H9 (cell line): ENCODE results near the gene TTC7B. TPM values are rescaled to one million over a fixed set of nuclear protein-coding genes. Genes with fewer than 3 reads are reported as not detected.

Experiments
- DNase-seq: peaks from one replicate; pipeline ENCODE4 v3.0.0-alpha.2; 2017
- H2AFZ ChIP-seq: one replicate; pipeline ENCODE4 v1.6.1; 2013; ENCODE audit warnings: mild to moderate bottlenecking, low read length, control low read depth, moderate library complexity
- H2AK5ac ChIP-seq: 2 replicates; pipeline ENCODE4 v1.6.1; 2013; ENCODE audit warnings: low read length, control low read depth, mixed read lengths; ENCODE audit not compliant: insufficient read length
- H2BK120ac ChIP-seq: one replicate; pipeline ENCODE4 v1.6.1; 2013; ENCODE audit warnings: low read depth, mild to moderate bottlenecking, low read length, control low read depth, inconsistent platforms; ENCODE audit not compliant: poor library complexity, severe bottlenecking
- H2BK12ac ChIP-seq: 2 replicates; pipeline ENCODE4 v1.6.1; 2013; ENCODE audit warnings: low read length, control low read depth, mixed read lengths, low read depth; ENCODE audit not compliant: insufficient read length
- H2BK15ac ChIP-seq: 2 replicates; pipeline ENCODE4 v1.6.1; 2013; ENCODE audit warnings: low read depth, low read length, control low read depth
- H2BK20ac ChIP-seq: one replicate; pipeline ENCODE4 v1.6.1; 2013; ENCODE audit warnings: low read depth, mild to moderate bottlenecking, low read length, control low read depth, inconsistent platforms; ENCODE audit not compliant: poor library complexity, severe bottlenecking
- H2BK5ac ChIP-seq: 2 replicates; pipeline ENCODE4 v1.6.1; 2013; ENCODE audit warnings: low read length, control low read depth, mixed read lengths; ENCODE audit not compliant: insufficient read length
- H3K14ac ChIP-seq: 2 replicates; pipeline ENCODE4 v1.6.1; 2013; ENCODE audit warnings: low read length, control low read depth; ENCODE audit not compliant: insufficient read depth
- H3K18ac ChIP-seq: 2 replicates; pipeline ENCODE4 v1.6.1; 2013; ENCODE audit warnings: low read depth, mild to moderate bottlenecking, mixed read lengths, low read length, control low read depth; ENCODE audit not compliant: insufficient read length
- H3K23ac ChIP-seq: 2 replicates; pipeline ENCODE4 v1.6.1; 2013; ENCODE audit warnings: low read length, control low read depth, mixed read lengths, low read depth; ENCODE audit not compliant: insufficient read length
- H3K23me2 ChIP-seq: 2 replicates; pipeline ENCODE4 v1.6.1; 2013; ENCODE audit warnings: low read depth, mild to moderate bottlenecking, mixed read lengths, low read length, control low read depth; ENCODE audit not compliant: insufficient read length, poor library complexity, severe bottlenecking
- H3K27ac ChIP-seq: 2 replicates; pipeline ENCODE4 v1.5.1; 2013; ENCODE audit warnings: low read length, control low read depth, mixed read lengths, low read depth; ENCODE audit not compliant: insufficient read length
- H3K27me3 ChIP-seq: 2 replicates; pipeline ENCODE4 v1.6.1; 2013; ENCODE audit warnings: low read length, control low read depth, inconsistent platforms; ENCODE audit not compliant: insufficient read depth
- H3K4ac ChIP-seq: 2 replicates; pipeline ENCODE4 v1.6.1; 2013; ENCODE audit warnings: low read depth, mild to moderate bottlenecking, control low read depth, inconsistent platforms, low read length, moderate library complexity
- H3K4me1 ChIP-seq: 2 replicates; pipeline ENCODE4 v1.6.1; 2013; ENCODE audit warnings: low read length, control low read depth, inconsistent platforms; ENCODE audit not compliant: insufficient read depth
- H3K4me2 ChIP-seq: 2 replicates; pipeline ENCODE4 v1.6.1; 2013; ENCODE audit warnings: low read length, control low read depth, mixed read lengths; ENCODE audit not compliant: insufficient read length, insufficient read depth
- H3K56ac ChIP-seq: 2 replicates; pipeline ENCODE4 v1.6.1; 2013; ENCODE audit warnings: low read depth, mild to moderate bottlenecking, mixed read lengths, low read length, control low read depth; ENCODE audit not compliant: insufficient read length
- H3K79me1 ChIP-seq: 2 replicates; pipeline ENCODE4 v1.6.1; 2013; ENCODE audit warnings: low read depth, mild to moderate bottlenecking, moderate library complexity, low read length, control low read depth, inconsistent platforms; ENCODE audit not compliant: insufficient read depth, poor library complexity, severe bottlenecking
- H3K79me2 ChIP-seq: 2 replicates; pipeline ENCODE4 v1.6.1; 2013; ENCODE audit warnings: low read length, control low read depth, inconsistent platforms; ENCODE audit not compliant: insufficient read depth
- H3K9ac ChIP-seq: 2 replicates; pipeline ENCODE4 v1.6.1; 2013; ENCODE audit warnings: low read length, control low read depth, mixed read lengths; ENCODE audit not compliant: insufficient read length; ENCODE audit errors: extremely low read depth
- H3K9me3 ChIP-seq: one replicate; pipeline ENCODE4 v1.6.1; 2013; ENCODE audit warnings: low read depth, low read length, inconsistent platforms; ENCODE audit not compliant: control insufficient read depth
- H3T11ph ChIP-seq: one replicate; pipeline ENCODE4 v1.6.1; 2013; ENCODE audit warnings: mild to moderate bottlenecking, low read length, control low read depth, inconsistent platforms
- H4K20me1 ChIP-seq: one replicate; pipeline ENCODE4 v1.6.1; 2013; ENCODE audit not compliant: control insufficient read depth, insufficient read length, insufficient read depth
- H4K5ac ChIP-seq: 2 replicates; pipeline ENCODE4 v1.6.1; 2013; ENCODE audit warnings: low read depth, mild to moderate bottlenecking, mixed read lengths, low read length, control low read depth; ENCODE audit not compliant: insufficient read length
- H4K8ac ChIP-seq: replicated peaks from 2 replicates; pipeline ENCODE4 v1.6.1; 2013; ENCODE audit warnings: low read length, control low read depth, mixed read lengths, low read depth; ENCODE audit not compliant: insufficient read length
- H4K91ac ChIP-seq: 2 replicates; pipeline ENCODE4 v1.6.1; 2013; ENCODE audit warnings: low read depth, mild to moderate bottlenecking, moderate library complexity, mixed read lengths, low read length, control low read depth; ENCODE audit not compliant: insufficient read length
- H3K27ac Mint-ChIP-seq, 3 experiments: 2 replicates in 2 of 3; 3 replicates in 1 of 3; pipeline ENCODE4 v1.8.0; 2020 to 2021; ENCODE audit warnings: mixed read lengths in 3 of 3, mild to moderate bottlenecking in 1 of 3, moderate library complexity in 1 of 3
- H3K27me3 Mint-ChIP-seq: 2 replicates; pipeline ENCODE4 v1.8.0; 2021; ENCODE audit warnings: low read depth, mild to moderate bottlenecking, moderate library complexity, mixed read lengths
- H3K36me3 Mint-ChIP-seq, 3 experiments: 2 replicates in 2 of 3; 3 replicates in 1 of 3; pipeline ENCODE4 v1.8.0; 2020 to 2021; ENCODE audit warnings: low read depth in 3 of 3, mixed read lengths in 3 of 3; ENCODE audit not compliant: insufficient read depth in 1 of 3
- H3K4me1 Mint-ChIP-seq, 2 experiments: 2 replicates each; pipeline ENCODE4 v1.8.0; 2020; ENCODE audit warnings: mixed read lengths in 2 of 2
- H3K4me3 Mint-ChIP-seq, 2 experiments: 2 replicates in 1 of 2; 3 replicates in 1 of 2; pipeline ENCODE4 v1.8.0; 2020 to 2021; ENCODE audit warnings: mild to moderate bottlenecking in 2 of 2, mixed read lengths in 2 of 2, moderate library complexity in 1 of 2
- H3K9me3 Mint-ChIP-seq, 2 experiments: 2 replicates in 1 of 2; 3 replicates in 1 of 2; pipeline ENCODE4 v1.8.0; 2020; ENCODE audit warnings: mild to moderate bottlenecking in 2 of 2, mixed read lengths in 2 of 2, moderate library complexity in 1 of 2
- CTCF ChIP-seq: fragments of 200-600 bp; sonication (generic); conservative IDR thresholded peaks from 3 replicates; pipeline ENCODE4 v1.8.0; 2021; ENCODE audit warnings: antibody characterized with exemption, mild to moderate bottlenecking
- total RNA-seq: library from RNA; stranded (reverse); gene quantifications from 2 replicates; pipeline ENCODE4 v1.2.1, GENCODE V29; 2021

Gene TTC7B
- total RNA-seq, 1 experiment from 2014 or later: 33.7 TPM

GRCh38 chr14:90853116-90853515, 36.9 kb upstream of the TTC7B start:
- H2BK12ac ChIP-seq: no peak overlapping the region
- H3K4me1 ChIP-seq: no peaks in the 10 kb centered on the region; the same call in 1 of the 2 replicates
- H2BK15ac ChIP-seq: no peak overlapping the region
- H4K8ac ChIP-seq: no peak overlapping the region
- no peaks in the 10 kb centered on the region for H3K27me3 ChIP-seq
- H2BK20ac ChIP-seq: no peak overlapping the region
- H3K27me3 Mint-ChIP-seq: no peaks in the 10 kb centered on the region
- no peak overlapping the region for H2AFZ ChIP-seq
- H3K4me3 Mint-ChIP-seq: no peak overlapping the region
- no peaks in the 10 kb centered on the region for H3K79me2 ChIP-seq
- H3K14ac ChIP-seq: no peak overlapping the region
- H3K56ac ChIP-seq: no peak overlapping the region
- no peaks in the 10 kb centered on the region for H3K9me3 ChIP-seq
- H3K27ac Mint-ChIP-seq: no peak overlapping the region
- no peak overlapping the region for H3K9ac ChIP-seq
- no peak overlapping the region for H3T11ph ChIP-seq
- H4K5ac ChIP-seq: no peak overlapping the region
- H4K91ac ChIP-seq: no peak overlapping the region
- TF ChIP-seq CTCF: no peak
- H3K4ac ChIP-seq: no peak overlapping the region
- DNase-seq: no peak
- H3K9me3 Mint-ChIP-seq: no peaks in the 10 kb centered on the region
- no peaks in the 10 kb centered on the region for H3K23me2 ChIP-seq
- H3K23ac ChIP-seq: no peak overlapping the region
- no peaks in the 10 kb centered on the region for H4K20me1 ChIP-seq
- no peak overlapping the region for H3K27ac ChIP-seq
- no peaks in the 10 kb centered on the region for H3K79me1 ChIP-seq
- no peak overlapping the region for H2BK120ac ChIP-seq
- no peak overlapping the region for H3K4me2 ChIP-seq
- H3K18ac ChIP-seq: no peak overlapping the region
- H3K36me3 Mint-ChIP-seq: no peaks in the 10 kb centered on the region
- no peak overlapping the region for H2AK5ac ChIP-seq
- H3K4me1 Mint-ChIP-seq: peaks cover 8 to 10% of the 10 kb centered on the region in 2 experiments
- no peak overlapping the region for H2BK5ac ChIP-seq
